ENCODE measurements around the gene ADGRE2. TPM values are rescaled to one million over a fixed set of nuclear protein-coding genes. Genes with fewer than 3 reads are reported as not detected.
"Not testable (repeated sequence)": the region's sequence is repeated elsewhere in the genome, so short reads cannot be mapped to it uniquely, and the experiment has no call there.

ADGRE2 gene
- polyA plus RNA-seq, 1 donor (not counting 4 experiments of a cell fraction or from before 2014, with no cell fraction given): 4.2 TPM

DNA sequence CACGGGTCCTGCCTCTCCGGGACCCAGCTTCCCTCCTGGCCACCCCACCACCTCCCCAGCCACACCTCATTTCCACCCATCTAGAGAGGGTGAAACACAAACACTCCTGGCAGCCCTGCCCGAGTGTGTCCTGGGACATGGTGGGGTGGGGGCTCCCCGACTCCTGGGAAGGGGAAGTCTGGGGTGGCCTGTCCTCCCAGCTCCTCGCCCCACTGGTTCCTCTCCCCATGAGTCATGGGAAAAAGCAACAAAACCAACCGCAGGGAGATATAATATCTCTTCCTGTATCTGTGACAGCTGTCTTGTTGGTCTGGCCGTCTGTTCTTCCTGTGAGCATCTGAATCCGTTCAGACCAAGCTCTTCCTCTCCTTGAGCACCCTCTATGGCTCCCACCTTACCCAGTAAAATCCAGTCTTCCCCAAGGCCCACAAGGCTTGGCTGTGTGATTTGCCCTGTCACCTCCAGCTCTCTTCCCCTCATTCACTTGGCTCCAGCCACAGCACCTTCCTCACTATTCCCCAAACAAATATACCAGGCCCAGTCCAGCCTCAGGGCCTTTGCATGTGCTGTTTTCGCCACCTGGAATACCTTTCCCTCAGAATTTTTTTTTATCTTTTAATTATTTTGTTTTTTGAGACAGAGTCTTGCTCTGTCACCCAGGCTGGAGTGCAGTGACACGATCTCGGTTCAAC, 6.9 kb upstream of the ADGRE2 start:
- H3K27me3 ChIP-seq (ENCODE audit: control insufficient read depth, extremely low read depth, insufficient read depth, low read length); H3K79me2 ChIP-seq (ENCODE audit: control insufficient read depth, insufficient read depth, low read length); H4K20me1 ChIP-seq (ENCODE audit: control insufficient read depth, extremely low read depth, insufficient read depth, low read length); H3K9ac ChIP-seq (ENCODE audit: control insufficient read depth, extremely low read depth, insufficient read depth, low read length); dilution Hi-C loops (cut with MboI; ENCODE audit: extremely low pct_ligation_motif_present, low sequenced_read_pairs); H3K4me1 ChIP-seq (ENCODE audit: control insufficient read depth, extremely low read depth, insufficient read depth, low read length); H3K9me1 ChIP-seq (ENCODE audit: control insufficient read depth, extremely low read depth, insufficient read depth, low read length); H2AFZ ChIP-seq (ENCODE audit: control insufficient read depth, low read length); H3K36me3 ChIP-seq (ENCODE audit: control insufficient read depth in 2 of 2, extremely low read depth in 1 of 2, insufficient read depth in 2 of 2, low read length in 2 of 2); H3K4me3 ChIP-seq (ENCODE audit: control insufficient read depth in 2 of 3, extremely low read depth in 1 of 3, insufficient read depth in 2 of 3, low read depth in 1 of 3, low read length in 3 of 3); H3K27ac ChIP-seq (ENCODE audit: control insufficient read depth, insufficient read depth, low read length); FAIRE-seq; H3K9me3 ChIP-seq (ENCODE audit: control insufficient read depth, low read depth, low read length): not testable (repeated sequence)
- peak; percentile 30 for DNase-seq (ENCODE audit: low read depth, low spot score)
- H3K4me2 ChIP-seq (ENCODE audit: control insufficient read depth, extremely low read depth, insufficient read depth, low read depth, low read length): peak overlapping the region; percentile 6

DNA sequence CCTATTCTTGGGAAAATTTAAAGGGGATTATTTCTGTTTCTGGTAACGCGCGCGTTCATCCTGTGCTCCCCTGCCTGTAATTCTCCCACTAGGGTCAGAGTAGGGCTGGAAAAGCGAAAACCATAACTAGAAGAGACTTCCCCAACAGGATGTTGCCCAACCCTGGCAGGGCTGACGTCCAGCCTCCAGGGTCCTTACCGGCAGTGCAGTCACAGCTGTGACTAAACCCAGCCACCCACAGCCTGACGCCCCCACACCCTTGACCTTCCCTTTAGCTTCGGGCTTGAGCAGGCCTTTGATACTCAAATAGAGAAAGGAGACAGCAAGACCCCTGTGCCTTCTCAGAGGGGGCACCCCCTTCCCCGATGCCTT, 6.4 kb upstream of the ADGRE2 start:
- H3K79me2 ChIP-seq (ENCODE audit: control insufficient read depth, insufficient read depth, low read length); H3K9me1 ChIP-seq (ENCODE audit: control insufficient read depth, extremely low read depth, insufficient read depth, low read length); H2AFZ ChIP-seq (ENCODE audit: control insufficient read depth, low read length); H3K4me1 ChIP-seq (ENCODE audit: control insufficient read depth, extremely low read depth, insufficient read depth, low read length); H3K9me3 ChIP-seq (ENCODE audit: control insufficient read depth, low read depth, low read length); FAIRE-seq; DNase-seq (ENCODE audit: low read depth, low spot score); H3K36me3 ChIP-seq (ENCODE audit: control insufficient read depth in 2 of 2, extremely low read depth in 1 of 2, insufficient read depth in 2 of 2, low read length in 2 of 2); dilution Hi-C loops (cut with MboI; ENCODE audit: extremely low pct_ligation_motif_present, low sequenced_read_pairs); H3K27me3 ChIP-seq (ENCODE audit: control insufficient read depth, extremely low read depth, insufficient read depth, low read length); H3K4me2 ChIP-seq (ENCODE audit: control insufficient read depth, extremely low read depth, insufficient read depth, low read depth, low read length); H3K27ac ChIP-seq (ENCODE audit: control insufficient read depth, insufficient read depth, low read length); H3K4me3 ChIP-seq (ENCODE audit: control insufficient read depth in 2 of 3, extremely low read depth in 1 of 3, insufficient read depth in 2 of 3, low read depth in 1 of 3, low read length in 3 of 3); H3K9ac ChIP-seq (ENCODE audit: control insufficient read depth, extremely low read depth, insufficient read depth, low read length); H4K20me1 ChIP-seq (ENCODE audit: control insufficient read depth, extremely low read depth, insufficient read depth, low read length): not testable (repeated sequence)

DNA sequence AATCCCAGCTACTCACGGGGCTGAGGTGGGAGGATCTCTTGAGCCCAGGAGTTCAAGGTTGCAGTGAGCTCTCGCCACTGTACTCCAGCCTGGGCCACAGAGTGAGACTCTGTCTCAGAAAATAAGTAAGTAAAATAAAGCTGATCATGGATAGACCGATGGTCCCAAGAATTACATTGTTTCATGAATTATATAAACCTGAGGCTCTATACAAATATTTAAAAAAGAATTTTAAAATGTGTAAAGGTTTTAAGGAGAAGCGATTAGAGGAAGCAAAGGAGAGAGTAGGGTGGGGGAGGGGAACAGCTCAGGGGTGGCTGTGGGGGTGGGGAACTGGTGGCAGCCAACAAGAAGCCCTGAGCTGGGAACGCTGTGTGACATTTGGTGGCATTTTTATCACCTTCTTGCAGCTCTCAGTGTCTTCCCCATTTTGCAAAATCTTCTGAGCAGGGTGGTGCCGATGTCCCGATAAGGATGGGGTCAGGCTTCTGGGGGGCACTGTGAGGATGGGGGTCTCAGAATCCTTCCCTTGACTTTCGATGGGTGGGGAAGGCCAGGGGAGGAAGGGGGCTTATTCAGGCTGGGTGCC, 5.1 kb upstream of the ADGRE2 start:
- DNase-seq (ENCODE audit: low read depth, low spot score); H3K4me2 ChIP-seq (ENCODE audit: control insufficient read depth, extremely low read depth, insufficient read depth, low read depth, low read length); H3K4me3 ChIP-seq (ENCODE audit: control insufficient read depth in 2 of 3, extremely low read depth in 1 of 3, insufficient read depth in 2 of 3, low read depth in 1 of 3, low read length in 3 of 3); FAIRE-seq; H4K20me1 ChIP-seq (ENCODE audit: control insufficient read depth, extremely low read depth, insufficient read depth, low read length); H3K9me3 ChIP-seq (ENCODE audit: control insufficient read depth, low read depth, low read length); H3K9me1 ChIP-seq (ENCODE audit: control insufficient read depth, extremely low read depth, insufficient read depth, low read length); H3K27me3 ChIP-seq (ENCODE audit: control insufficient read depth, extremely low read depth, insufficient read depth, low read length); dilution Hi-C loops (cut with MboI; ENCODE audit: extremely low pct_ligation_motif_present, low sequenced_read_pairs); H3K79me2 ChIP-seq (ENCODE audit: control insufficient read depth, insufficient read depth, low read length); H3K27ac ChIP-seq (ENCODE audit: control insufficient read depth, insufficient read depth, low read length); H3K4me1 ChIP-seq (ENCODE audit: control insufficient read depth, extremely low read depth, insufficient read depth, low read length); H2AFZ ChIP-seq (ENCODE audit: control insufficient read depth, low read length); H3K36me3 ChIP-seq (ENCODE audit: control insufficient read depth in 2 of 2, extremely low read depth in 1 of 2, insufficient read depth in 2 of 2, low read length in 2 of 2); H3K9ac ChIP-seq (ENCODE audit: control insufficient read depth, extremely low read depth, insufficient read depth, low read length): not testable (repeated sequence)
